Limb (tissue), 2 donors: ENCODE data around the gene NPC2.
"Not testable (repeated sequence)": the region's sequence is repeated elsewhere in the genome, so short reads cannot be mapped to it uniquely, and the experiment has no call there.

ENCODE experiments used
- DNase-seq, 2 donors: peaks; one replicate each; pipeline ENCODE4 v3.0.0-alpha.2; 2016; ENCODE audit errors: extremely low spot score in 2 of 2

The NPC2 gene

GRCh38 chr14:74472601-74473000 is 20.5 kb downstream of the NPC2 start:
- DNase-seq = no peak

- DNase-seq = no peak
Measured at GRCh38 chr14:74469548-74470518, 23.3 kb downstream of the NPC2 start.

- no peak for DNase-seq
Measured at GRCh38 chr14:74468513-74468912, 24.6 kb downstream of the NPC2 start.

DNA sequence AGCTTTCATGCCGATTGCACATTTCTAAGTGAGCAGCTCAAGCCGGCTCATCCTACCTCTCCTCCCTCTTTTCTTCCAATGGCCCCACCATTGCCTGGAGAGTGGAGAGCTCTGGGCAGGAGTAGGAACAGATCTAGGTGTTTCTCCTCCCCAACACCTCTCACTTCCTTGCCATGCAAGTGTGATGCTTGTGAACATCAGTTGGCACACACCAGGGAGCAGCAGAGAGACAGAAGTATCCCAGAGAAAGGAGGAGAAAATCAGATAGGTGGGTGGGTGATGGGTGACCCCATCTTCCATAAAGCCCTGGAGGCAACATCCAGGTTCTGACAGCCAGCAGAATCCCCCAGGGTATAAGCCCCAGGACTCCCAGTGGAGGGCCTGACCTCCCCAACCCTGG is 27.8 kb downstream of the NPC2 start:
- no peak for DNase-seq

DNA sequence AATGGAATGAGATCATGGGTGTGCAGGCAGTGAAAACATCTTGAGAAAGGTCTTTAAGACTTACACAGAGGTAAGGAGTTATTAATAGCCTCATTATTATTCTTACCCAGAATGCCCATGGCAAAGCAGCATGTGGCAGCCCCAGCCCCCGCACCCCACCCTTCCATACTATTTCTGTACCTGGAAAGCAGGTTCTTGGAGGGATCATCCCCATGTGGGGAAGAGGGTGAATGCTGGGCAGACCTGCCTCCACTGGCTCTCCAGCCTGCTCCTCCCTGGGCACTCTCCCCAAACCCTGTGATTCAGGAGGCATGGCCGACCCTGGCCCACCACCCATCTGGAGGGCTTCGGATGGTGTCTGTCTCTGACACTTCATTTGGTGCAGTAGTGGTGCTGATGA is 28.3 kb downstream of the NPC2 start:
- no peak for DNase-seq

DNA sequence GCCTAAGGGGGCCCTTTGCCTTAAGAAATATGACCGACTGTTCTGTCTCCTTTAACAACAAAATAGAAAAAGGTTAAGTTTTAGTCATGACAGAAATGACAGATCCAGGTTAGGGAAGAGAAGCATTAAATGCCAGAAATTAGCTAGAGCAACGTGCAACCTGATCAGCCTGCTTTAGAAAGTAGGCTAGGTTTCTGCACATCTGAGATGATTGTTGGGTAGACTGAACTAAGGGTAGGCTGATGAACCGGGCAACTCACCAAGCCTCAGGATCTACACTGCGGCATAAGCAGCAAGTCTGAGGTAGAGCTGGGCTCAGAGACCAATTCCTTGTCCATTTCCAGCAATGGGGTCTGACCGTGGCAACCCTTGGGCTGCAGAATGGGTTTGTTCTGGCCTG is 29.4 kb downstream of the NPC2 start:
- no peak for DNase-seq

- DNase-seq = no peak
Measured at GRCh38 chr14:74462993-74463392, 30.1 kb downstream of the NPC2 start.

DNA sequence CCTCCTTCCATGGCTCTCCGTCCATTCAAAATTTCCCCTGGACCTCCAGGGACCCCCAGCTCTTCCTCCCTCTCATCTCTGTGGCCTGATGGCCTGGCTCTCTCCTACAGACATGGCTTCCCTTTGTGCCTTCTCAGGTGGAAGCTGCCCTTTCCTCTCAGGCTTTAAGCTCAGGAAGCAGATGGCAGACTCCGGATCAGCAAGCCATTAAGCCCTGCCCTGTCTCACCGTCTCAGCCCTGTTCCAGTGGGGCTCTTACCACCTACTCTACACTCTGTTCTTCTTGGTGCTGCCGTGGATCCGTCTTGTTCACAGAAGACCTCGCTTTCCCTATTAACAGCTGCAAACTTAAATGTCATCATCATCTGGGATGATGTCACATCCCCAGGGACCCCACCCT is 33.1 kb downstream of the NPC2 start:
- no peak for DNase-seq

DNA sequence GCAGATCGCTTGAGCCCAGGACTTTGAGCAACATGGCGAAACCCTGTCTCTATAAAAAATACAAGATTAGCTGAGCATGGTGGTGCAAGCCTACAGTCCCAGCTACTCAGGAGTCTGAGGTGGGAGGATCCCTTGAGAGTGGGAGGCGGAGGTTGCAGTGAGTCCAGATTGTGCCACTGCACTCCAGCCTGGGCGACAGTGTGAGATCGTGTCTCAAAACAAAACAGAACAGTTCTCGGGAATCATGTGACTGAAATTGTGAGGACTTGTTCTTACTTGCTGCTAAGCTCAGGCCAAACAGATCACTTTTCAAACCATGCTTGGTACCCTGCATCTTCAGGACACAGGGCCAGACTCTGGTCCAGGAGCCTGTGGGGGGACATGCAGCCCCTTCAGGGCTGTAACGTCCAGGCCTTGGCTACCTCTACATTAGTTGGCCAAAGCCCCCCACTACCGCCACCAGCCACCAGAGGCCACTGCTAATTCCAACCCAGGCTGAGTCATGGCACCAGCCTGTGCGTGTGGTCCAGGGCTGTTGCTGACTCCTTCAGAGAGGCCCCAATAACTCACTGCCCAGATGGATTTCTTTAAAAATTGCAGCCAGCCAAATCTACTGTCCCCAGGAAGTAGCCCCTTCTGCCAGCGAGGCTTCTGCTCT is 33.7 kb downstream of the NPC2 start:
- no peak for DNase-seq

- DNase-seq = no peak
Measured at GRCh38 chr14:74457565-74457895, 35.6 kb downstream of the NPC2 start.

- no peak for DNase-seq
Measured at GRCh38 chr14:74456684-74457564, 36.2 kb downstream of the NPC2 start.

DNA sequence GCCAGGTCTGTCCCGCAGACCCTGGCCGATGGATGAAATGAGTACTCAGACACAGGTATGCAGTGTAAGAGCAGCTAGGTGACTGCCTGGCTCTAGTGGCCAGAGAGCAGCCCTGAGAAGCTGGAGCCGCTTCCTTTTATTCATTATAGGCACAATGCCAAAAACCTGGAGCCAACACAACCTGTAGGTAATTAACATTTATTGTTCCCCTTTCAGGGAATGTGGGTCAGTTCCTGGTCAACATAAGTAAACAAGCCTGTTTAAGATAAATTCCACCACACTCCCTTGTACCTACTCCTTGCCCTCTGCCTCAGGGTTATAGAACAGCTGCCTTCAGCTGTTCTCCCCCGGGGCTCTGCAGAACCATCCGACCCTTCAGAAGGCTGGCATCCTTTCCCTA is 38.7 kb downstream of the NPC2 start:
- DNase-seq = not testable (repeated sequence)

DNA sequence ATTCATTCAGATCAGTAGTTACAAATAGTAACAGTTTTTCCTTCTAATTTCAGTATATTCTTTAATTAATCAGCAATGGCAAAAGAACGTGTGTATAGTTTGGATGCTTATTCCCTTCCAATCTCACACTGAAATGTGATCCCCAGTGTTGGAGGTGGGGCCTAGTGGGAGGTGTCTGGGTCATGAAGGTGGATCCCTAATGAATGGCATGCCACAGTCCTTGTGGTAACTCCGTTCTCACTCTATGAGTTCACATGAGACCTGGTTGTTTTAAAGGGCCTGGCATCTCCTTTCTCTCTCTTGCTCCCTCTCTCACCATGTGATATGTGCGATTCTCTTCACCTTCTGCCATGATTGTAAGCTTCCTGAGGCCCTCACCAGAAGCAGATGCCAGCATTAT is 48.2 kb downstream of the NPC2 start:
- no peak for DNase-seq

DNA sequence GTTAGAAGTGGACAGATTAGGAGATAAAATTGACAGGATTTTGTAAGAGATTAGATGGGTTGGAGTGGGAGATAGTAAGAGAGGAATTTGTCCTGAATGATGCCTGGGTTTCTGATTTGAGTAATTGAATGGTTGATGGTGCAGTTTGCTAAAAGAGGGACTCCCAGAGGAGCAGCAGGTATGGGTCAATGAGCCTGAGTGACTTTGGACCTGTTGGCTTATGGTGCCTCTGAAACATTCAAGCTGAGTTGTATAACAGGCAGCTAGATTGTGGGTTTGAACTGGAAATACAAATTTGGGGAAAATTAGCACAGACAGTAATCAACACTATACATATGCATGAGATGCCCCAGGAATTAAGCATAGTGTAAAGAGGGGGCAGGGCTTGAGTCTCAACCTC is 50.3 kb downstream of the NPC2 start:
- no peak for DNase-seq

GRCh38 chr14:74441113-74441512 is 52.0 kb downstream of the NPC2 start:
- no peak for DNase-seq

- no peak for DNase-seq
Measured at GRCh38 chr14:74438351-74438915, 54.7 kb downstream of the NPC2 start.

DNA sequence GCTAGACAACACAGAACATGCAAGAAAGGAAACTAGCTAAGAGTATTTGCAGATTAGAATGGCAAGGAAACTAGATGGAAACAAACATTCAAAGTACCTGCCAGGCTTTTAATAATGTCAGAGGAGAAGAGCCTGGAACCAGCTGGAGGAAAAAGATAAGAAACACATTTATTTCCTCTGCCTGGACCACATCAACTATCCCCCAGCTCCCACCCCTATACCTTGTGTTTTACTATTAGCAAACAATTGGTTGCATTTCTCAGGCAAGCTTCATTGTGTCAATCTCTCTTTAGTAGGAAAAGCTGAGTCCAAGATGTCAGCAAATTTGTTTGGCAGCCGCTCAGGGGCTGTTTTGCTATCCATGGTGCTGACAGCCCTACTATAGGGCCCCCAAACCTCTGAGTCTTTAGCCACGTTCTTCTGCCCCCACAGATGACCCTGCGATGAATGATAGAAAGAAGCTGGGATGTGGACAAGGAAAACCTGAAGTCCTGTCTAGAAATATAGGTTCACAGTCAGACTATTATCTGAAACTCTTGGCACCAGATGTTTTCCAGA is 55.5 kb downstream of the NPC2 start:
- no peak for DNase-seq

- DNase-seq = no peak
Measured at GRCh38 chr14:74434294-74434693, 58.8 kb downstream of the NPC2 start.

GRCh38 chr14:74429991-74430390 is 63.1 kb downstream of the NPC2 start:
- DNase-seq = no peak
